ENCODE measurements around the gene GMPPA. TPM values are rescaled to one million over a fixed set of nuclear protein-coding genes. Genes with fewer than 3 reads are reported as not detected.

GMPPA gene
- total RNA-seq, 1 experiment from 2014 or later, result 78.1 TPM

DNA sequence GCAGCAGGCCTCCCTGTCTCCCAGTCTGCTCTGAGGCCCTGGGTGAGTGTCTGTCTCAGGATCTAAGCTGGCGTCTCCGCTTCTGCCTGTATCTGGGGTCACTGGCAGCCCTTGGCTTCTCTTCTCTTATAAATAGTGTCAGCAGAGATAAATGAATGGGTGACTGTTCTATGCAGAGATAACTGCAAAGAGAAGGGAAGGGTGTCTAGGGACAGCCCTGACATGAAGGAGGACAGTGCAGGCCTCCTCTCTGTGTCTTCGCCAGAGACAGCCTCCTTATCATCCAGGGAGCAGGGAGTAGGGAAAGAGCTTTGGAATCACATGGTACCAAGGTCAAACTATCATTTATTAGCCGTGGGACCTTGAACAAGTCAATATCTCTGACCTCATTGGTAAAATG, 28.3 kb upstream of the GMPPA start:
- Histone ChIP-seq H3K4me2 (ENCODE audit: low read length) (no peak overlapping the region), H2AFZ (ENCODE audit: low read length) (no peak overlapping the region), H3K4me1 (ENCODE audit: insufficient read depth, low read length) (peaks cover 15% of the 10 kb centered on the region; the same call in 1 of the 2 replicates), H3K9me3 (ENCODE audit: low read length) (no peaks in the 10 kb centered on the region), H4K20me1 (ENCODE audit: low read length) (no peaks in the 10 kb centered on the region), H3K27me3 (ENCODE audit: low read length) (no peaks in the 10 kb centered on the region), H3K36me3 (ENCODE audit: low read depth, low read length) (no peaks in the 10 kb centered on the region), H3K9me2 (replicated peaks; ENCODE audit: low read length) (no peaks in the 10 kb centered on the region), H3K27ac (ENCODE audit: low read length) (no peak overlapping the region), H3F3A (ENCODE audit: low read length, unreplicated experiment) (no peaks in the 10 kb centered on the region), H3K79me2 (ENCODE audit: low read length) (no peaks in the 10 kb centered on the region), H3K9ac (ENCODE audit: low read length) (no peak overlapping the region), H3K4me3 (ENCODE audit: low read length) (no peak overlapping the region)
- CTCF ChIA-PET, result no interaction called here
- no peak for ATAC-seq
- no TSS peak for BruUV-seq (replicated peaks)
- no peak for DNase-seq
- intact Hi-C loops (cut with micrococcal nuclease), result no loop called here
- TF ChIP-seq EZH2 (IDR thresholded peaks at IDR 0.05; ENCODE audit: low read length, unreplicated experiment) (no peak), EZH2phosphoT487 (IDR thresholded peaks at IDR 0.05; ENCODE audit: borderline replicate concordance, low read length) (no peak), CTCF (conservative IDR thresholded peaks at IDR 0.05; ENCODE audit: low read depth, low read length) (no peak)
- POLR2A ChIA-PET (ENCODE audit: unreplicated experiment), result no interaction called here

GRCh38 chr2:219471476-219472371, 27.0 kb upstream of the GMPPA start:
- intact Hi-C loops (cut with micrococcal nuclease), result no loop called here

More at GRCh38 chr2:219471476-219472371, 27.0 kb upstream of the GMPPA start:
- ATAC-seq, result no peak
- Histone ChIP-seq H3F3A (ENCODE audit: low read length, unreplicated experiment) (no peaks in the 10 kb centered on the region), H3K4me1 (ENCODE audit: insufficient read depth, low read length) (peaks cover 15% of the 10 kb centered on the region; the same call in 1 of the 2 replicates), H3K9ac (ENCODE audit: low read length) (no peak overlapping the region), H3K9me2 (replicated peaks; ENCODE audit: low read length) (no peaks in the 10 kb centered on the region), H3K27me3 (ENCODE audit: low read length) (no peaks in the 10 kb centered on the region), H3K4me2 (ENCODE audit: low read length) (no peak overlapping the region), H3K79me2 (ENCODE audit: low read length) (no peaks in the 10 kb centered on the region), H3K27ac (ENCODE audit: low read length) (no peak overlapping the region), H2AFZ (ENCODE audit: low read length) (no peak overlapping the region), H3K4me3 (ENCODE audit: low read length) (no peak overlapping the region), H4K20me1 (ENCODE audit: low read length) (no peaks in the 10 kb centered on the region), H3K9me3 (ENCODE audit: low read length) (no peaks in the 10 kb centered on the region), H3K36me3 (ENCODE audit: low read depth, low read length) (no peaks in the 10 kb centered on the region)
- no peak for DNase-seq
- no TSS peak for BruUV-seq (replicated peaks)
- CTCF ChIA-PET, result no interaction called here
- no peak for TF ChIP-seq CTCF (conservative IDR thresholded peaks at IDR 0.05; ENCODE audit: low read depth, low read length)
- no peak for TF ChIP-seq EZH2phosphoT487 (IDR thresholded peaks at IDR 0.05; ENCODE audit: borderline replicate concordance, low read length)
- TF ChIP-seq EZH2 (IDR thresholded peaks at IDR 0.05; ENCODE audit: low read length, unreplicated experiment), result no peak
- POLR2A ChIA-PET (ENCODE audit: unreplicated experiment), result no interaction called here

Measured in PC-3 (cell line).